CD4-positive, alpha-beta T cell (primary cell): ENCODE results near the gene TRIM71. TPM values are rescaled to one million over a fixed set of nuclear protein-coding genes. Genes with fewer than 3 reads are reported as not detected.

ENCODE experiments used
- ATAC-seq: fragments of 200-7000 bp; cut with Tn5 transposase; one replicate; pipeline ENCODE4 v1.10.0; 2022; ENCODE audit warnings: mild to moderate bottlenecking; ENCODE audit not compliant: poor library complexity
- CTCF ChIA-PET: fragments of 350-600 bp; sonication (Branson Sonifier 250); formaldehyde crosslinking; loops from one replicate; lab custom pipeline; 2021; ENCODE audit warnings: antibody characterized with exemption, inconsistent platforms; lab: Charles Lee
- POLR2A ChIA-PET: fragments of 350-600 bp; sonication (Branson Sonifier 250); formaldehyde crosslinking; loops from one replicate; lab custom pipeline; 2021; ENCODE audit warnings: antibody characterized with exemption, inconsistent platforms; lab: Charles Lee
- DNase-seq, 14 experiments: peaks; one replicate each; pipeline ENCODE4 v3.0.0-alpha.2; 2013 to 2020; ENCODE audit warnings: mixed read lengths in 2 of 14
- H3K27ac ChIP-seq, 2 donors: one replicate each; pipeline versions ENCODE4 v1.5.1 to v1.7.0; 2013; ENCODE audit warnings: low read length in 2 of 2, low read depth in 1 of 2, mild to moderate bottlenecking in 1 of 2
- H3K27me3 ChIP-seq, 2 experiments: 1 replicate in 1 of 2; 2 replicates in 1 of 2; pipeline versions ENCODE4 v1.6.1 to v1.7.0; 2013; ENCODE audit warnings: low read length in 2 of 2, control low read depth in 1 of 2, mild to moderate bottlenecking in 1 of 2, moderate library complexity in 1 of 2; ENCODE audit not compliant: insufficient read depth in 2 of 2, control insufficient read depth in 1 of 2
- H3K36me3 ChIP-seq: one replicate; pipeline ENCODE4 v1.6.1; 2013; ENCODE audit warnings: low read length, control low read depth; ENCODE audit not compliant: insufficient read depth
- H3K4me1 ChIP-seq: one replicate; pipeline ENCODE4 v1.6.1; 2013; ENCODE audit warnings: low read length, control low read depth; ENCODE audit not compliant: insufficient read depth
- H3K4me3 ChIP-seq: one replicate; pipeline ENCODE4 v1.5.1; 2013; ENCODE audit warnings: mild to moderate bottlenecking, low read length, moderate library complexity
- H3K9me3 ChIP-seq, 2 experiments: 1 replicate in 1 of 2; 2 replicates in 1 of 2; pipeline versions ENCODE4 v1.6.1 to v1.7.0; 2013; ENCODE audit warnings: low read length in 2 of 2, mild to moderate bottlenecking in 2 of 2, control low read depth in 1 of 2, moderate library complexity in 1 of 2; ENCODE audit not compliant: control insufficient read depth in 1 of 2, insufficient read depth in 1 of 2
- H3K27ac Mint-ChIP-seq: one replicate; pipeline ENCODE4 v1.8.0; 2020; ENCODE audit warnings: mixed read lengths
- H3K27me3 Mint-ChIP-seq: one replicate; pipeline ENCODE4 v1.8.0; 2021; ENCODE audit warnings: mixed read lengths
- H3K36me3 Mint-ChIP-seq: one replicate; pipeline ENCODE4 v1.8.0; 2021; ENCODE audit warnings: low read depth, mixed read lengths
- H3K4me1 Mint-ChIP-seq: one replicate; pipeline ENCODE4 v1.8.0; 2021; ENCODE audit warnings: low read depth, mixed read lengths
- H3K4me3 Mint-ChIP-seq: one replicate; pipeline ENCODE4 v1.8.0; 2020; ENCODE audit warnings: mild to moderate bottlenecking, mixed read lengths
- H3K9me3 Mint-ChIP-seq: one replicate; pipeline ENCODE4 v1.8.0; 2020; ENCODE audit warnings: mixed read lengths
- CTCF ChIP-seq: fragments of 200-600 bp; IDR thresholded peaks from one replicate; pipeline ENCODE4 v1.8.0; 2022; ENCODE audit warnings: antibody characterized with exemption, mild to moderate bottlenecking
- intact Hi-C, 2 experiments: fragments of 100-400 bp; cut with DNase I in 1 of 2; cut with micrococcal nuclease in 1 of 2; formaldehyde crosslinking; loops; one replicate each; pipeline versions ENCODE4 v1.15.1 to v1.9.0; 2023 to 2025; cut with DNase I, micrococcal nuclease
- polyA plus RNA-seq, 2 donors: library from polyadenylated mRNA; unstranded; fragments of 120-200 nt; gene quantifications; one replicate each; pipeline ENCODE4 v1.2.1, GENCODE V29; 2013
- total RNA-seq, 174 experiments: library from RNA in 2 of 174; stranded (reverse) in 2 of 174; gene quantifications; one replicate each; pipeline ENCODE4 v1.2.3 and lab custom pipeline; 2021 to 2026

The TRIM71 gene
- total RNA-seq (under 1 TPM in 1 of 2 experiments, not detected in 1; 0.03 TPM), total RNA-seq (lab: John Stamatoyannopoulos, UW) (0 to 2.6 (median 0.17) reads per million in 172 experiments)
- 0.04 TPM for polyA plus RNA-seq (2013, experiment 1 of 2)
- polyA plus RNA-seq (2013, experiment 2 of 2) = 0.11 TPM

GRCh38 chr3:32817558-32818228 is at the start of gene TRIM71:
Gene TRIM71, plus strand, starts transcription at chr3:32817997. Its CDS starts 84 bp downstream, at chr3:32818081.
- Histone ChIP-seq H3K27ac (no peak within 1 kb of the TSS), H3K4me1 (peaks cover 7% of the 10 kb centered on the region), H3K4me3 (peak within 1 kb of the TSS; percentile 31), H3K27me3 (peaks cover 24 to 43% of the 10 kb centered on the region in 2 experiments), H3K36me3 (no peaks in the 10 kb centered on the region), H3K9me3 (peaks cover 0 to 5% of the 10 kb centered on the region in 2 experiments)
- POLR2A ChIA-PET = no interaction called here
- Mint-ChIP-seq H3K4me1 (peaks cover 8% of the 10 kb centered on the region), H3K36me3 (no peaks in the 10 kb centered on the region), H3K27me3 (peaks cover 51% of the 10 kb centered on the region), H3K27ac (no peak within 1 kb of the TSS), H3K4me3 (peak within 1 kb of the TSS; percentile 66), H3K9me3 (no peaks in the 10 kb centered on the region)
- no peak for ATAC-seq
- peak in 1 of 14 experiments; percentile 3 for DNase-seq
- no peak for TF ChIP-seq CTCF
- CTCF ChIA-PET = no interaction called here
- intact Hi-C loops = no loop called here

- peaks cover 7% of the 10 kb centered on the region for H3K36me3 ChIP-seq
- CTCF ChIA-PET = no interaction called here
- no peak overlapping the region for H3K4me3 Mint-ChIP-seq
- H3K4me1 Mint-ChIP-seq = peaks cover 4% of the 10 kb centered on the region
- no peaks in the 10 kb centered on the region for H3K9me3 ChIP-seq
- ATAC-seq (no peak), DNase-seq (no peak)
- no peaks in the 10 kb centered on the region for H3K9me3 Mint-ChIP-seq
- no peak overlapping the region for H3K27ac Mint-ChIP-seq
- intact Hi-C loops = no loop called here
- H3K27me3 Mint-ChIP-seq = peaks cover 4% of the 10 kb centered on the region
- H3K36me3 Mint-ChIP-seq = peaks cover 25% of the 10 kb centered on the region
- H3K27ac ChIP-seq = no peak overlapping the region
- POLR2A ChIA-PET = interaction anchor here (0.8 kb wide), 1 partner anchor 13 kb away, joined by 3 read pairs; no protein-coding TSS in a partner anchor
- TF ChIP-seq CTCF = no peak
- H3K27me3 ChIP-seq = peaks cover 0 to 4% of the 10 kb centered on the region in 2 experiments
- H3K4me1 ChIP-seq = peaks cover 14% of the 10 kb centered on the region
- no peak overlapping the region for H3K4me3 ChIP-seq
Observed at GRCh38 chr3:32778389-32778788, 39.4 kb upstream of the TRIM71 start.

GRCh38 chr3:32780071-32780734 is 37.6 kb upstream of the TRIM71 start:
- Mint-ChIP-seq H3K9me3 (no peaks in the 10 kb centered on the region), H3K27me3 (peaks cover 4% of the 10 kb centered on the region), H3K4me3 (peak overlapping the region; percentile 92), H3K4me1 (peaks cover 4% of the 10 kb centered on the region), H3K36me3 (peaks cover 11% of the 10 kb centered on the region), H3K27ac (no peak overlapping the region)
- H3K27ac ChIP-seq = no peak overlapping the region
- DNase-seq (no peak), ATAC-seq (no peak)
- H3K4me3 ChIP-seq = no peak overlapping the region
- TF ChIP-seq CTCF = no peak
- H3K27me3 ChIP-seq = peaks cover 0 to 4% of the 10 kb centered on the region in 2 experiments
- no peaks in the 10 kb centered on the region for H3K36me3 ChIP-seq
- intact Hi-C loops = loop anchor here (2.0 to 5.0 kb wide), 2 partner anchors 268 to 269 kb away; no protein-coding TSS in a partner anchor
- ChIA-PET POLR2A (no interaction called here), CTCF (no interaction called here)
- no peaks in the 10 kb centered on the region for H3K9me3 ChIP-seq
- H3K4me1 ChIP-seq = peaks cover 14% of the 10 kb centered on the region
